SKM-1 treated with dmso at 0.1 percent for 144 hours (cell line): ENCODE measurements around the gene TELO2.

Experiments used
- DNase-seq: peaks from one replicate; lab custom pipeline; 2025; ENCODE audit not compliant: unreplicated experiment; lab: John Stamatoyannopoulos, UW

TELO2 gene

GRCh38 chr16:1496464-1496863 lies 3.3 kb downstream of the TELO2 start:
- no peak for DNase-seq

- no peak for DNase-seq
Observed at GRCh38 chr16:1497014-1497598, 3.9 kb downstream of the TELO2 start.

DNA sequence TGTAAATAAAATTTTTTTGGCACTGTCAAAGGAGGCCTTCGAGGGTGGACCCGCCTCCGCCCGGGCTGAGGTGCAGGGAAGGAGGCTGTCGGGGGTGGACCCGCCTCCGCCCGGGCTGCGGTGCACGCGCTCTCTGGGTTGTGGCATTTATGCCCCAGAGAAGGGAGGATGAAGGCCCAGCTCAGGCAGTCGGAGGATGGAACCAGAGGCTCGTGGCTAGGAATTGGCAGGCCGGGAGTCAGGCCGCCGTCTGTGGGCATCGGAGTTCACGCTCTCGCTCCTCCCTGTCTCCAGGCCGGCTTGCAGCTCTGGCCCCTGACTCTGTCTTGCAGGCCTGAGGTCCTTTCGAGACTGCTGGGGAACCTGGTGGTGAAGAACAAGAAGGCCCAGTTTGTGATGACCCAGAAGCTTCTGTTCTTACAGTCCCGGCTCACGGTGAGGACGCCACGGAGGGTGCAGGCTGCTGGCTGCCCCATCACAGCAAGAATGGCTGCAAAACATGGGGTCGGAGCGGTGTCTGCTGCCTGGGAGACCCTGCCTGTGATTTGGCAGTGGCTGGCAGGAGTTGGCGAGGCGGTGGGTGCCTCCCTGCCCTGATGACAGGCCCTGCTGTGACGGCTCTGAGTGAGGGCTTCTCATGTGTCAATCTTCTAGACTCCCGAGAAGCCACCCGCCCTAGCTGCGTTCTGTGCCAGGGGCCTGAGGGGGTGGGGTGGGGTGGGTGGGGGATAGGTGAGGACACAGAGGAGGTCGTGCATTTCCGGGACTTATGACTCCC lies 5.9 kb downstream of the TELO2 start:
- DNase-seq: no peak

DNA sequence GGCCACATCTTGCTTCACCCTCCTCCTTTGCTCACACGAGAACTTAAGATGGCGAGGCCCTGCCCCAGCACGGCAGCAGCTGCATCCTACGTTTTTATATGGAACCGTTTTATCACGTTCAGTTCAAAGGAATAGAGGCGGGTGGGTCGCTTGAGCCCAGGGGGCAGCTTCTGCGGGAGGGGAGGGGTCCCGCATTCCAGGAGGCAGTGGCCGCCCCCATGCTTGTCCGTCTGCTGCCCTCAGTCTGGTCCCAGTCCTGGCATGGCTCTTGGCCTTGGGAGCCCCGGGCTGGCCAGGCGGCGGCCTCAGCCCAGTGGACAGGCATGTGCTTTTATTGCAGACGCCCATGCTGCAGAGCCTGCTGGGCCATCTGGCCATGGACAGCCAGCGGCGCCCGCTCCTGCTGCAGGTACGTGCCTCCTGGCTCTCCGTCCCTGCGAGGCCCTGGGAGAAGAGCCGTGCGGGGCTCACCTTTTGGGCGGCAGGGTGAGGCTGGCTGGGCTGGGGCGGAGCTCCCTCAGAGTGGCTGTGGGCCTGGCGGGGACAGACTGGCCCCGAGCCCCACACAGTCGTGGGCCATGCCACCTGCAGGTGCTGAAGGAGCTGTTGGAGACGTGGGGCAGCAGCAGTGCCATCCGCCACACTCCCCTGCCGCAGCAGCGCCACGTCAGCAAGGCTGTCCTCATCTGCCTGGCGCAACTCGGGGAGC lies 6.8 kb downstream of the TELO2 start:
- DNase-seq: no peak

DNA sequence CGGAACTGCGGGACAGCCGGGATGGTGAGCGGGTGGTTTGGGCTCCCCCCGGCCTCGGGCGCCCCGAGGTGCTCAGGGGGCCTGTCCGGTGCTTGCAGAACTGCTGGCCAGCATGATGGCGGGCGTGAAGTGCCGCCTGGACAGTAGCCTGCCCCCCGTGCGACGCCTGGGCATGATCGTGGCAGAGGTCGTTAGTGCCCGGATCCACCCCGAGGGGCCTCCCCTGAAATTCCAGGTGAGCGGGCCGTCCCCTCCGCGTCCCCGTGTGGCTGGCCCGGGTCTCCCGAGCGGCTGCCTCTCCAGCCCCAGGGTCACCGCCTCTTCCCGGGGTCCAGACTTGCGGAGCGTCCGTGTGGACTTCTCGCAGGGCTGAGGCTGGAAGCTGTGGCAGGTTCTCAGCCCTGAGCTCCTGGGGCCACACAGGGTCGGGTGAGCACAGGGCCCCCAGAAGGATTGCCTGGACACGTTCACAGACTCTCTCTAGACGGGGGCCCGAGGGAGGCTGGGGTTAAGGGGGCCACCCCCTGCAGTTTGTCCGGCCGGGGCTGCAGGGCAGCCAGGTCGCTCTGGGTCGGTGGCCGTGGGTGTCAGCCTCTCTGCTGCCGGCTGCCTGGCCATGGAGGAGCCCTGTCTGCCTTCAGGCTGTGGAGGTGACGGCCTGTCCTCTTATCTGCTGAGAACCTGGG lies 7.4 kb downstream of the TELO2 start:
- DNase-seq: no peak

DNA sequence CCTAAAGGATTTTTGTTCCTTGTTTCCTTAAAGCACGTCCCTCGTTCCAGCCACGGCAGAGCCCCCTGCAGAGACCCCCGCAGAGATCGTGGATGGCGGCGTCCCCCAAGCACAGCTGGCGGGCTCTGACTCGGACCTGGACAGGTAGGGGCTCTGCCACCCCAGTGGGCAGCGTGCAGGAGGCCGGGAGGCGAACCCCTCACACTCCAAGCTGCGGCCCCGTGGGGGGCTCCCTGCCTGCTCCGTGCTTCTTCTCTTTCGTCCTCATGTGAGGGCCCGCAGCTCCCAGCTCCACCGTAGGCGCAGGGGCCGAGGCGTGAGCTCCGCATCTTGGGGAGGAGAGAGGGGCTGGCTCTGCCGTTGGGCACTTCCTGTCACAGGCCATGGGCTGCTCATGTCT lies 8.5 kb downstream of the TELO2 start:
- DNase-seq: no peak

- DNase-seq: no peak
Observed at GRCh38 chr16:1502092-1503004, 9.2 kb downstream of the TELO2 start.

- no peak for DNase-seq
Observed at GRCh38 chr16:1503110-1503955, 10.2 kb downstream of the TELO2 start.

- no peak for DNase-seq
Observed at GRCh38 chr16:1505073-1505844, 12.1 kb downstream of the TELO2 start.

GRCh38 chr16:1505912-1506311 lies 12.8 kb downstream of the TELO2 start:
- no peak for DNase-seq

DNA sequence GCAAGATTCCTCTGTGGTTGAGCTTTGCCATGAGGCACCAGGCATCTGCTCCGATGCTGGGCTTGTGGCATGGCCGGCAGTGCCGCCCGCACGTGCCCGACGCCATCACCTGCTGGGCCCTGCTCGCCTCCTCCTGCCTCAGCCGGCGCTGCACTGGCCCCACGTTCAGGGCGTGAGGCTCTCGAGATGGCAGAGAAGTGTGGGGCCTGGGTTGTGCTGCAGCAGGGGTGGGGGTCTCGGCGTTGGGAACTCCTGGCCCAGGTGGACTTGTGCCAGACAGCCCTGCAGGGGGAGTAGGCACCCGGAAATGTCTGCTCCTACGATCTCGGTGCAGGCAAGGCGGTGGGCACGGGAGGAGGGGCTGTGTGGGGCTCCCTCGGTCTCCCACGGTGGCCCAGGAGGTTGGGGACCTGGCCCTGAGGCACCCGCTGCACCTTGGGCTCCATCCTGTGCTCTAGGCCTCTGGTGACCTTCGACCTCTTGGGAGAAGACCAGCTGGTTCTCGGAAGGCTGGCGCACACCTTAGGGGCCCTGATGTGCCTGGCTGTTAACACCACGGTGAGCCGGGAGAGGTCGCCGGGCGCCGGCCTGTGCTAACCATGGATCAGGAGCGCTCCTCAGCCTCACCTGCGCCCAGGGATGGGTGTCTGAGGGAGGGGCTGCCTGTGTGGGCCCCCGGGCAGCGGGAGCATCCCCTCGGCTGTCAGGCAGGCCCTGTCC lies 13.5 kb downstream of the TELO2 start:
- DNase-seq: no peak

GRCh38 chr16:1508494-1509187 lies 15.5 kb downstream of the TELO2 start:
- DNase-seq: no peak

- DNase-seq: no peak
Observed at GRCh38 chr16:1509307-1510221, 16.4 kb downstream of the TELO2 start.

DNA sequence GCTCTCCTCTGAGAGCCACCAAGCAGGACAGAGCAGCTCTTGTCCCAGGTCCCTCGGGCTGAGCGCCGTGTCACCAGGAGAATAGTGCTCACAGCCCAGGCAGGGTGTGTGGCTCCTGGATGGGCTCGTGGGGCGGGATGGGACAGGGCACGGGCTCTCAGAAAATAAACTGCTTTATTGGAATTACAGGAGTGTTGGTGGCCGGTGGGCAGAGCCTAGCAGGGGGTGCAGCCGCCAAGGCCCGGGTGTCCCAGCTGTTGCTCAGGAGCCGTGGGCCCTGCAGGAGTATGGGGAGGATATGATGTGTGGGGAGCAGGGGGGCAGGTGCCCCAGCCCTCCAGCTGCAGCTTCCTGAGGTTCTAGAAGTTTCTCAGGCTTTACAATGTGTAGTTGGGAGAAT lies 17.1 kb downstream of the TELO2 start:
- DNase-seq: no peak

GRCh38 chr16:1510941-1511351 lies 17.8 kb downstream of the TELO2 start:
- no peak for DNase-seq

GRCh38 chr16:1511662-1512569 lies 18.8 kb downstream of the TELO2 start:
- DNase-seq: no peak
